DOHH2 (cell line): ENCODE data around the gene PPT1.

ENCODE experiments used
- H3F3A ChIP-seq: fragments of 200-600 bp; sonication (generic), shearing (Covaris generic); 2 replicates; pipeline ENCODE4 v1.6.0; 2016; ENCODE audit warnings: antibody characterized with exemption, mild to moderate bottlenecking; ENCODE audit not compliant: control insufficient read depth, insufficient read depth
- H3K27ac ChIP-seq: fragments of 200-600 bp; sonication (generic); 2 replicates; pipeline ENCODE4 v1.5.1; 2014; ENCODE audit warnings: low read depth, mild to moderate bottlenecking, low read length, moderate library complexity
- H3K27me3 ChIP-seq: fragments of 200-600 bp; sonication (generic); 2 replicates; pipeline ENCODE4 v1.6.1; 2014; ENCODE audit warnings: mild to moderate bottlenecking, low read length, mixed read lengths; ENCODE audit not compliant: control insufficient read depth
- H3K36me3 ChIP-seq: fragments of 200-600 bp; sonication (generic); 2 replicates; pipeline ENCODE4 v1.6.1; 2014; ENCODE audit warnings: mild to moderate bottlenecking, low read length, moderate library complexity, mixed read lengths; ENCODE audit not compliant: control insufficient read depth
- H3K4me1 ChIP-seq: fragments of 200-600 bp; sonication (generic); 2 replicates; pipeline ENCODE4 v1.6.1; 2014; ENCODE audit warnings: mild to moderate bottlenecking, low read length, mixed read lengths; ENCODE audit not compliant: control insufficient read depth
- H3K4me2 ChIP-seq: fragments of 200-600 bp; sonication (generic); 2 replicates; pipeline ENCODE4 v1.6.0; 2014; ENCODE audit warnings: mild to moderate bottlenecking, low read length, moderate library complexity
- H3K4me3 ChIP-seq: fragments of 200-600 bp; sonication (generic); 2 replicates; pipeline ENCODE4 v1.5.1; 2014; ENCODE audit warnings: mild to moderate bottlenecking, low read length, mixed read lengths
- H3K79me2 ChIP-seq: fragments of 200-600 bp; sonication (generic); 2 replicates; pipeline ENCODE4 v1.6.1; 2014; ENCODE audit warnings: mild to moderate bottlenecking, low read length, mixed read lengths; ENCODE audit not compliant: control insufficient read depth
- H3K9me2 ChIP-seq: fragments of 200-600 bp; sonication (generic); replicated peaks from 2 replicates; pipeline ENCODE4 v1.6.1; 2014; ENCODE audit warnings: mild to moderate bottlenecking, low read length, mixed read lengths; ENCODE audit not compliant: control insufficient read depth
- H3K9me3 ChIP-seq: fragments of 200-600 bp; sonication (generic); 2 replicates; pipeline ENCODE4 v1.6.1; 2014; ENCODE audit warnings: antibody characterized with exemption, low read length, mixed read lengths; ENCODE audit not compliant: control insufficient read depth, insufficient read depth
- H4K20me1 ChIP-seq: fragments of 200-600 bp; sonication (generic); 2 replicates; pipeline ENCODE4 v1.6.0; 2014; ENCODE audit warnings: low read depth, mild to moderate bottlenecking, antibody characterized with exemption, low read length, moderate library complexity; ENCODE audit not compliant: control insufficient read depth, insufficient read depth
- CTCF ChIP-seq: fragments of 200-600 bp; sonication (generic); IDR thresholded peaks from one replicate; pipeline ENCODE4 v1.5.1; 2014; ENCODE audit warnings: antibody characterized with exemption, mild to moderate bottlenecking, low read depth, low read length; ENCODE audit not compliant: poor library complexity, severe bottlenecking
- EZH2phosphoT487 ChIP-seq: fragments of 200-600 bp; sonication (generic); IDR thresholded peaks from 2 replicates; pipeline ENCODE4 v1.6.1; 2017; ENCODE audit warnings: borderline replicate concordance, mild to moderate bottlenecking, antibody characterized with exemption, low read length, moderate library complexity, mixed read lengths

Gene PPT1

GRCh38 chr1:40047769-40048168, 49.3 kb downstream of the PPT1 start:
- Histone ChIP-seq H3K27ac (no peak overlapping the region), H3K27me3 (no peaks in the 10 kb centered on the region), H3K79me2 (peaks cover 98% of the 10 kb centered on the region), H3K4me2 (no peak overlapping the region), H3K36me3 (peaks cover 69% of the 10 kb centered on the region), H3K4me3 (no peak overlapping the region), H3F3A (no peaks in the 10 kb centered on the region), H3K4me1 (peaks cover 33% of the 10 kb centered on the region), H3K9me3 (no peaks in the 10 kb centered on the region), H4K20me1 (peaks cover 9% of the 10 kb centered on the region; the same call in 1 of the 2 replicates), H3K9me2 (no peaks in the 10 kb centered on the region)
- TF ChIP-seq EZH2phosphoT487 (no peak), CTCF (no peak)

- Histone ChIP-seq H3K4me1 (peaks cover 38% of the 10 kb centered on the region), H3K27me3 (no peaks in the 10 kb centered on the region), H4K20me1 (peaks cover 9% of the 10 kb centered on the region; the same call in 1 of the 2 replicates), H3K27ac (no peak overlapping the region), H3K9me3 (no peaks in the 10 kb centered on the region), H3F3A (no peaks in the 10 kb centered on the region), H3K9me2 (no peaks in the 10 kb centered on the region), H3K4me2 (no peak overlapping the region), H3K79me2 (peaks cover 99% of the 10 kb centered on the region), H3K36me3 (peaks cover 74% of the 10 kb centered on the region), H3K4me3 (no peak overlapping the region)
- TF ChIP-seq EZH2phosphoT487 (no peak), CTCF (no peak)
Measured at GRCh38 chr1:40047276-40047675, 49.8 kb downstream of the PPT1 start.

GRCh38 chr1:40045766-40046165, 51.3 kb downstream of the PPT1 start:
- TF ChIP-seq EZH2phosphoT487 (no peak), CTCF (no peak)
- H3K9me2 ChIP-seq = no peaks in the 10 kb centered on the region
- no peak overlapping the region for H3K4me2 ChIP-seq
- peaks cover 79% of the 10 kb centered on the region for H3K36me3 ChIP-seq
- H3K4me1 ChIP-seq = peaks cover 45% of the 10 kb centered on the region
- H3F3A ChIP-seq = no peaks in the 10 kb centered on the region
- H3K27ac ChIP-seq = no peak overlapping the region
- H3K4me3 ChIP-seq = no peak overlapping the region
- H3K9me3 ChIP-seq = no peaks in the 10 kb centered on the region
- peaks cover 99% of the 10 kb centered on the region for H3K79me2 ChIP-seq
- H3K27me3 ChIP-seq = no peaks in the 10 kb centered on the region
- H4K20me1 ChIP-seq = peaks cover 13% of the 10 kb centered on the region; the same call in 1 of the 2 replicates

GRCh38 chr1:40045182-40045581, 51.9 kb downstream of the PPT1 start:
- H3K4me2 ChIP-seq = no peak overlapping the region
- no peak for TF ChIP-seq CTCF
- TF ChIP-seq EZH2phosphoT487 = no peak
- H3K36me3 ChIP-seq = peaks cover 77% of the 10 kb centered on the region

More at GRCh38 chr1:40045182-40045581, 51.9 kb downstream of the PPT1 start:
- no peaks in the 10 kb centered on the region for H3K9me3 ChIP-seq
- no peaks in the 10 kb centered on the region for H3K27me3 ChIP-seq
- H3F3A ChIP-seq = peaks cover under 1% of the 10 kb centered on the region; the same call in 1 of the 2 replicates
- no peak overlapping the region for H3K27ac ChIP-seq
- no peaks in the 10 kb centered on the region for H3K9me2 ChIP-seq
- no peak overlapping the region for H3K4me3 ChIP-seq
- peaks cover 43% of the 10 kb centered on the region for H3K4me1 ChIP-seq
- H3K79me2 ChIP-seq = peaks cover 96% of the 10 kb centered on the region
- H4K20me1 ChIP-seq = peaks cover 13% of the 10 kb centered on the region; the same call in 1 of the 2 replicates
